Mucosa of stomach (tissue), 1 donor: ENCODE measurements around the gene HCN2.
"Not testable (repeated sequence)": the region's sequence is repeated elsewhere in the genome, so short reads cannot be mapped to it uniquely, and the experiment has no call there.

ENCODE experiments used
- H3K27me3 ChIP-seq: one replicate; pipeline ENCODE4 v1.7.0; 2013; ENCODE audit warnings: mild to moderate bottlenecking, low read length; ENCODE audit not compliant: control insufficient read depth, insufficient read depth
- H3K36me3 ChIP-seq: one replicate; pipeline ENCODE4 v1.7.0; 2013; ENCODE audit warnings: low read length; ENCODE audit not compliant: control insufficient read depth, insufficient read depth
- H3K4me1 ChIP-seq: one replicate; pipeline ENCODE4 v1.7.0; 2013; ENCODE audit warnings: mild to moderate bottlenecking, low read length; ENCODE audit not compliant: control insufficient read depth, insufficient read depth
- H3K4me3 ChIP-seq: one replicate; pipeline ENCODE4 v1.7.0; 2013; ENCODE audit warnings: low read length
- H3K9ac ChIP-seq: one replicate; pipeline ENCODE4 v1.7.0; 2013; ENCODE audit warnings: mild to moderate bottlenecking, low read length, moderate library complexity
- H3K9me3 ChIP-seq: one replicate; pipeline ENCODE4 v1.7.0; 2013; ENCODE audit warnings: mild to moderate bottlenecking, low read length, moderate library complexity; ENCODE audit not compliant: control insufficient read depth
- donor health status: Pancreatic carcinoma.

The HCN2 gene

GRCh38 chr19:623175-623916, 33.7 kb downstream of the HCN2 start:
- no peaks in the 10 kb centered on the region for H3K36me3 ChIP-seq
- H3K4me3 ChIP-seq, result no peak overlapping the region
- no peaks in the 10 kb centered on the region for H3K4me1 ChIP-seq
- no peaks in the 10 kb centered on the region for H3K27me3 ChIP-seq
- H3K9me3 ChIP-seq, result no peaks in the 10 kb centered on the region
- no peak overlapping the region for H3K9ac ChIP-seq

- no peaks in the 10 kb centered on the region for H3K36me3 ChIP-seq
- no peaks in the 10 kb centered on the region for H3K9me3 ChIP-seq
- H3K4me1 ChIP-seq, result no peaks in the 10 kb centered on the region
- H3K9ac ChIP-seq, result no peak overlapping the region
- no peaks in the 10 kb centered on the region for H3K27me3 ChIP-seq
- H3K4me3 ChIP-seq, result no peak overlapping the region
Observed at GRCh38 chr19:623974-624373, 34.3 kb downstream of the HCN2 start.

- no peaks in the 10 kb centered on the region for H3K36me3 ChIP-seq
Observed at GRCh38 chr19:624433-625109, 34.9 kb downstream of the HCN2 start.

GRCh38 chr19:625257-625656, 35.6 kb downstream of the HCN2 start:
- Histone ChIP-seq H3K36me3 (no peaks in the 10 kb centered on the region), H3K27me3 (no peaks in the 10 kb centered on the region)

More at GRCh38 chr19:624433-625109, 34.9 kb downstream of the HCN2 start:
- Histone ChIP-seq H3K27me3 (no peaks in the 10 kb centered on the region), H3K4me1 (no peaks in the 10 kb centered on the region), H3K9ac (no peak overlapping the region), H3K4me3 (no peak overlapping the region), H3K9me3 (no peaks in the 10 kb centered on the region)

GRCh38 chr19:626566-626965, 36.9 kb downstream of the HCN2 start:
- not testable (repeated sequence) for H3K9ac ChIP-seq, H3K4me1 ChIP-seq, H3K36me3 ChIP-seq, H3K9me3 ChIP-seq, H3K27me3 ChIP-seq, H3K4me3 ChIP-seq

More at GRCh38 chr19:625257-625656, 35.6 kb downstream of the HCN2 start:
- H3K9me3 ChIP-seq, result no peaks in the 10 kb centered on the region
- H3K4me1 ChIP-seq, result no peaks in the 10 kb centered on the region
- no peak overlapping the region for H3K9ac ChIP-seq
- no peak overlapping the region for H3K4me3 ChIP-seq

GRCh38 chr19:628168-628567, 38.5 kb downstream of the HCN2 start:
- Histone ChIP-seq H3K4me3 (no peak overlapping the region), H3K9me3 (no peaks in the 10 kb centered on the region), H3K27me3 (no peaks in the 10 kb centered on the region), H3K9ac (no peak overlapping the region), H3K4me1 (peaks cover 11% of the 10 kb centered on the region), H3K36me3 (no peaks in the 10 kb centered on the region)

GRCh38 chr19:629515-629914, 39.8 kb downstream of the HCN2 start:
- H3K4me3 ChIP-seq, H3K9ac ChIP-seq, H3K36me3 ChIP-seq, H3K27me3 ChIP-seq, H3K9me3 ChIP-seq: not testable (repeated sequence)
- H3K4me1 ChIP-seq, result peaks cover 19% of the 10 kb centered on the region

- peaks cover 20% of the 10 kb centered on the region for H3K4me1 ChIP-seq
- no peak overlapping the region for H3K9ac ChIP-seq
- H3K4me3 ChIP-seq, result no peak overlapping the region
- no peaks in the 10 kb centered on the region for H3K9me3 ChIP-seq
- no peaks in the 10 kb centered on the region for H3K27me3 ChIP-seq
- no peaks in the 10 kb centered on the region for H3K36me3 ChIP-seq
Observed at GRCh38 chr19:629961-630714, 40.5 kb downstream of the HCN2 start.

- H3K4me1 ChIP-seq, result peaks cover 20% of the 10 kb centered on the region
- no peaks in the 10 kb centered on the region for H3K27me3 ChIP-seq
- no peaks in the 10 kb centered on the region for H3K9me3 ChIP-seq
- peak overlapping the region; percentile 80 for H3K9ac ChIP-seq
- no peaks in the 10 kb centered on the region for H3K36me3 ChIP-seq
- peak overlapping the region; percentile 90 for H3K4me3 ChIP-seq
Observed at GRCh38 chr19:632579-633067, 42.9 kb downstream of the HCN2 start.

GRCh38 chr19:633068-633785, 43.5 kb downstream of the HCN2 start, which contains the start of gene POLRMT:
TSS of gene POLRMT (minus strand) at chr19:633537. CDS start at chr19:633512, 25 bp downstream.
- no peaks in the 10 kb centered on the region for H3K27me3 ChIP-seq
- H3K4me1 ChIP-seq, result peaks cover 20% of the 10 kb centered on the region
- H3K9me3 ChIP-seq, result no peaks in the 10 kb centered on the region
- peak within 1 kb of the TSS; percentile 90 for H3K4me3 ChIP-seq
- no peaks in the 10 kb centered on the region for H3K36me3 ChIP-seq
- peak within 1 kb of the TSS; percentile 80 for H3K9ac ChIP-seq

- H3K9ac ChIP-seq, result peak overlapping the region; percentile 66
- H3K27me3 ChIP-seq, result no peaks in the 10 kb centered on the region
- H3K9me3 ChIP-seq, result no peaks in the 10 kb centered on the region
- H3K4me3 ChIP-seq, result peak overlapping the region; percentile 42
- no peaks in the 10 kb centered on the region for H3K36me3 ChIP-seq
- peaks cover 23% of the 10 kb centered on the region for H3K4me1 ChIP-seq
Observed at GRCh38 chr19:633786-634639, 44.3 kb downstream of the HCN2 start.
